NB4 (cell line): Measurements from ENCODE around the gene TEX19.

Experiments
- DNase-seq: peaks from one replicate; pipeline ENCODE4 v3.0.0; 2010; ENCODE audit warnings: low read depth
- H3K4me3 ChIP-seq: one replicate; pipeline ENCODE4 v1.5.1; 2011; ENCODE audit warnings: mild to moderate bottlenecking, low read depth, low read length, moderate library complexity
- CTCF ChIP-seq: IDR thresholded peaks from one replicate; pipeline ENCODE4 v1.5.1; 2012; ENCODE audit warnings: low read depth, low read length
- MAX ChIP-seq: IDR thresholded peaks from 2 replicates; pipeline ENCODE4 v1.6.1; 2011; ENCODE audit warnings: low read depth, low read length
- MYC ChIP-seq: IDR thresholded peaks from 2 replicates; pipeline ENCODE4 v1.6.1; 2011; ENCODE audit warnings: low read depth, low read length
- POLR2A ChIP-seq: IDR thresholded peaks from 2 replicates; pipeline ENCODE4 v1.6.1; 2011; ENCODE audit warnings: mild to moderate bottlenecking; ENCODE audit not compliant: insufficient read length; ENCODE audit errors: extremely low read depth

TEX19 gene

GRCh38 chr17:82365606-82366295 lies 6.7 kb downstream of the TEX19 start:
- DNase-seq: no peak
- H3K4me3 ChIP-seq: no peak overlapping the region
- TF ChIP-seq MAX (no peak), MYC (no peak), CTCF (no peak), POLR2A (no peak)

- no peak for DNase-seq
- H3K4me3 ChIP-seq: no peak overlapping the region
- TF ChIP-seq CTCF (no peak), POLR2A (no peak), MAX (no peak), MYC (no peak)
These were observed 7.7 kb downstream of the TEX19 start for GRCh38 chr17:82366749-82367148.

GRCh38 chr17:82367724-82368524 lies 8.9 kb downstream of the TEX19 start:
- no peak overlapping the region for H3K4me3 ChIP-seq
- TF ChIP-seq CTCF (no peak), POLR2A (peak; percentile 78)
- peak; percentile 82 for DNase-seq

GRCh38 chr17:82369211-82369610 lies 10.2 kb downstream of the TEX19 start:
- DNase-seq: no peak
- no peak overlapping the region for H3K4me3 ChIP-seq
- TF ChIP-seq CTCF (no peak), POLR2A (no peak), MYC (no peak), MAX (no peak)

- no peak overlapping the region for H3K4me3 ChIP-seq
- TF ChIP-seq POLR2A (no peak), MYC (no peak)
- DNase-seq: no peak
These were observed 11.7 kb downstream of the TEX19 start for GRCh38 chr17:82370471-82371332.
